Measurements from ENCODE around the gene TRIM21. TPM values are rescaled to one million over a fixed set of nuclear protein-coding genes. Genes with fewer than 3 reads are reported as not detected.
"Not testable (repeated sequence)": the region's sequence is repeated elsewhere in the genome, so short reads cannot be mapped to it uniquely, and the experiment has no call there.

TRIM21 gene
- polyA plus RNA-seq, 1 donor from 2014 or later: 0.11 TPM

GRCh38 chr11:4368286-4368685 lies 25.2 kb downstream of the TRIM21 start, which contains the start of gene OR52B4:
OR52B4 (minus strand) TSS chr11:4368386; CDS start chr11:4368295, 91 bp downstream.
- TF ChIP-seq RAD21 (conservative IDR thresholded peaks at IDR 0.05) (no peak), EZH2 (IDR thresholded peaks at IDR 0.05; ENCODE audit: borderline replicate concordance, insufficient read depth, low read length, poor library complexity, severe bottlenecking) (no peak), EP300 (conservative IDR thresholded peaks at IDR 0.05; ENCODE audit: poor library complexity, severe bottlenecking) (no peak), SMC3 (conservative IDR thresholded peaks at IDR 0.05; ENCODE audit: poor library complexity) (no peak), MXI1 (conservative IDR thresholded peaks at IDR 0.05; ENCODE audit: poor library complexity, severe bottlenecking) (no peak), POLR2AphosphoS5 (IDR thresholded peaks at IDR 0.05) (no peak)
- TF ChIP-seq, protein P1, sequence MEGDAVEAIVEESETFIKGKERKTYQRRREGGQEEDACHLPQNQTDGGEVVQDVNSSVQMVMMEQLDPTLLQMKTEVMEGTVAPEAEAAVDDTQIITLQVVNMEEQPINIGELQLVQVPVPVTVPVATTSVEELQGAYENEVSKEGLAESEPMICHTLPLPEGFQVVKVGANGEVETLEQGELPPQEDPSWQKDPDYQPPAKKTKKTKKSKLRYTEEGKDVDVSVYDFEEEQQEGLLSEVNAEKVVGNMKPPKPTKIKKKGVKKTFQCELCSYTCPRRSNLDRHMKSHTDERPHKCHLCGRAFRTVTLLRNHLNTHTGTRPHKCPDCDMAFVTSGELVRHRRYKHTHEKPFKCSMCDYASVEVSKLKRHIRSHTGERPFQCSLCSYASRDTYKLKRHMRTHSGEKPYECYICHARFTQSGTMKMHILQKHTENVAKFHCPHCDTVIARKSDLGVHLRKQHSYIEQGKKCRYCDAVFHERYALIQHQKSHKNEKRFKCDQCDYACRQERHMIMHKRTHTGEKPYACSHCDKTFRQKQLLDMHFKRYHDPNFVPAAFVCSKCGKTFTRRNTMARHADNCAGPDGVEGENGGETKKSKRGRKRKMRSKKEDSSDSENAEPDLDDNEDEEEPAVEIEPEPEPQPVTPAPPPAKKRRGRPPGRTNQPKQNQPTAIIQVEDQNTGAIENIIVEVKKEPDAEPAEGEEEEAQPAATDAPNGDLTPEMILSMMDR (IDR thresholded peaks at IDR 0.05; ENCODE audit: poor library complexity, severe bottlenecking): no peak
- no peaks in the 10 kb centered on the region for H3K27me3 ChIP-seq (ENCODE audit: insufficient read depth, low read depth, low read length)

GRCh38 chr11:4348142-4348541 lies 45.4 kb downstream of the TRIM21 start:
- H3K79me2 ChIP-seq (replicated peaks; ENCODE audit: insufficient read depth, low read length): not testable (repeated sequence)

More at GRCh38 chr11:4368286-4368685, 25.2 kb downstream of the TRIM21 start, which contains the start of gene OR52B4:
- H3K4me2 ChIP-seq (ENCODE audit: low read length): no peak within 1 kb of the TSS
- H3K4me3 ChIP-seq (ENCODE audit: low read length): no peak within 1 kb of the TSS
- H3F3A ChIP-seq (ENCODE audit: insufficient read depth, low read length, poor library complexity, severe bottlenecking): no peaks in the 10 kb centered on the region
- no peak within 1 kb of the TSS for H3K27ac ChIP-seq (ENCODE audit: low read length)
- no peaks in the 10 kb centered on the region for H3K9me2 ChIP-seq (ENCODE audit: insufficient read depth, low read length)
- no peaks in the 10 kb centered on the region for H3K79me2 ChIP-seq (replicated peaks; ENCODE audit: insufficient read depth, low read length)
- no peak within 1 kb of the TSS for H2AFZ ChIP-seq (ENCODE audit: low read depth, low read length)
- no peak within 1 kb of the TSS for H3K9ac ChIP-seq (ENCODE audit: low read length)
- no peaks in the 10 kb centered on the region for H3K36me3 ChIP-seq (ENCODE audit: insufficient read depth, low read length)
- H4K20me1 ChIP-seq (ENCODE audit: insufficient read depth): no peaks in the 10 kb centered on the region
- H3K9me3 ChIP-seq (ENCODE audit: low read length): no peaks in the 10 kb centered on the region

GRCh38 chr11:4345366-4345765 lies 48.1 kb downstream of the TRIM21 start:
- H3K27me3 ChIP-seq (ENCODE audit: insufficient read depth, low read depth, low read length): not testable (repeated sequence)

More at GRCh38 chr11:4348142-4348541, 45.4 kb downstream of the TRIM21 start:
- H3K36me3 ChIP-seq (ENCODE audit: insufficient read depth, low read length); H3K9me3 ChIP-seq (ENCODE audit: low read length); H3F3A ChIP-seq (ENCODE audit: insufficient read depth, low read length, poor library complexity, severe bottlenecking); H3K4me3 ChIP-seq (ENCODE audit: low read length); H2AFZ ChIP-seq (ENCODE audit: low read depth, low read length); H3K9me2 ChIP-seq (ENCODE audit: insufficient read depth, low read length); H4K20me1 ChIP-seq (ENCODE audit: insufficient read depth); H3K9ac ChIP-seq (ENCODE audit: low read length); H3K4me2 ChIP-seq (ENCODE audit: low read length); H3K27ac ChIP-seq (ENCODE audit: low read length); H3K27me3 ChIP-seq (ENCODE audit: insufficient read depth, low read depth, low read length): not testable (repeated sequence)

More at GRCh38 chr11:4345366-4345765, 48.1 kb downstream of the TRIM21 start:
- H3K9me3 ChIP-seq (ENCODE audit: low read length); H3K4me3 ChIP-seq (ENCODE audit: low read length); H3K4me2 ChIP-seq (ENCODE audit: low read length); H4K20me1 ChIP-seq (ENCODE audit: insufficient read depth); H3K9me2 ChIP-seq (ENCODE audit: insufficient read depth, low read length); H3K27ac ChIP-seq (ENCODE audit: low read length); H3K9ac ChIP-seq (ENCODE audit: low read length); H2AFZ ChIP-seq (ENCODE audit: low read depth, low read length); H3K36me3 ChIP-seq (ENCODE audit: insufficient read depth, low read length); H3K79me2 ChIP-seq (replicated peaks; ENCODE audit: insufficient read depth, low read length); H3F3A ChIP-seq (ENCODE audit: insufficient read depth, low read length, poor library complexity, severe bottlenecking): not testable (repeated sequence)

Other genes with a start within 250 kb of the TRIM21 start
- gene OR52B4, start 25.3 kb downstream of the TRIM21 start, polyA plus RNA-seq: not detected in 2 replicates
- gene OR52K2, start 55.6 kb upstream of the TRIM21 start, polyA plus RNA-seq: not detected in 2 replicates
- gene OR52K1, start 88.9 kb upstream of the TRIM21 start, polyA plus RNA-seq: not detected in 2 replicates
- not detected in 2 replicates for gene OR52M1, start 151.5 kb upstream of the TRIM21 start, polyA plus RNA-seq
- not detected in 2 replicates for gene OR52I2, start 188.0 kb upstream of the TRIM21 start, polyA plus RNA-seq
- gene OR52I1, start 200.3 kb upstream of the TRIM21 start, polyA plus RNA-seq: not detected in 2 replicates
- gene TRIM68, start 214.5 kb upstream of the TRIM21 start, polyA plus RNA-seq: 14.7 and 15.3 TPM in 2 replicates
- not detected in 2 replicates for gene OR51D1, start 243.8 kb upstream of the TRIM21 start, polyA plus RNA-seq